ENCODE results near the gene INPP5D.

- TF ChIP-seq CTCF (conservative IDR thresholded peaks at IDR 0.05; ENCODE audit: low read depth, low read length) (no peak), EZH2 (IDR thresholded peaks at IDR 0.05; ENCODE audit: borderline replicate concordance, low read depth, low read length, poor library complexity, severe bottlenecking) (no peak)
These were observed 142.9 kb downstream of the INPP5D start for GRCh38 chr2:233203060-233203459.

Measured in A673 (cell line).